ENCODE measurements around the gene VOPP1.
"Not testable (repeated sequence)": the region's sequence is repeated elsewhere in the genome, so short reads cannot be mapped to it uniquely, and the experiment has no call there.

The VOPP1 gene

GRCh38 chr7:55527307-55527706 lies 45.0 kb downstream of the VOPP1 start:
- no peak for DNase-seq

- no peak for DNase-seq
Observed at GRCh38 chr7:55526770-55527169, 45.5 kb downstream of the VOPP1 start.

- DNase-seq = no peak
Observed at GRCh38 chr7:55526329-55526728, 46.0 kb downstream of the VOPP1 start.

- DNase-seq = no peak
Observed at GRCh38 chr7:55524558-55525310, 47.6 kb downstream of the VOPP1 start.

- no peak for DNase-seq
Observed at GRCh38 chr7:55523366-55523765, 48.9 kb downstream of the VOPP1 start.

GRCh38 chr7:55521917-55522902 lies 50.1 kb downstream of the VOPP1 start:
- DNase-seq = no peak

GRCh38 chr7:55521512-55521911 lies 50.8 kb downstream of the VOPP1 start:
- no peak for DNase-seq

GRCh38 chr7:55520426-55521140 lies 51.7 kb downstream of the VOPP1 start:
- DNase-seq = no peak

- no peak for DNase-seq
Observed at GRCh38 chr7:55518836-55519235, 53.5 kb downstream of the VOPP1 start.

GRCh38 chr7:55517936-55518689 lies 54.2 kb downstream of the VOPP1 start:
- no peak for DNase-seq

GRCh38 chr7:55517191-55517633 lies 55.1 kb downstream of the VOPP1 start:
- DNase-seq = no peak

- DNase-seq = no peak
Observed at GRCh38 chr7:55516409-55516808, 55.9 kb downstream of the VOPP1 start.

- no peak for DNase-seq
Observed at GRCh38 chr7:55515569-55516279, 56.6 kb downstream of the VOPP1 start.

- no peak for DNase-seq
Observed at GRCh38 chr7:55514546-55515265, 57.6 kb downstream of the VOPP1 start.

- DNase-seq = no peak
Observed at GRCh38 chr7:55513868-55514267, 58.4 kb downstream of the VOPP1 start.

- DNase-seq = no peak
Observed at GRCh38 chr7:55512635-55513191, 59.6 kb downstream of the VOPP1 start.

- DNase-seq = no peak
Observed at GRCh38 chr7:55510621-55511020, 61.7 kb downstream of the VOPP1 start.

- DNase-seq = not testable (repeated sequence)
Observed at GRCh38 chr7:55510206-55510605, 62.1 kb downstream of the VOPP1 start.

GRCh38 chr7:55509322-55509721 lies 63.0 kb downstream of the VOPP1 start:
- no peak for DNase-seq

GRCh38 chr7:55508221-55509011 lies 63.9 kb downstream of the VOPP1 start:
- no peak for DNase-seq
